HCT116 (cell line): ENCODE results near the gene RXFP4. TPM values are rescaled to one million over a fixed set of nuclear protein-coding genes. Genes with fewer than 3 reads are reported as not detected.
A peak's percentile ranks its signal among the peaks of the same experiment; 100 is the strongest.

ENCODE experiments used
- ATAC-seq: fragments of 200-7000 bp; cut with Tn5 transposase; 2 replicates; pipeline ENCODE4 v1.9.1; 2020; ENCODE audit warnings: mild to moderate bottlenecking, moderate library complexity
- BruUV-seq: library from RNA; stranded (reverse); fragments of 400-500 nt; replicated peaks from 2 replicates; lab custom pipeline; 2021; lab: Mats Ljungman, UMichigan
- CTCF ChIA-PET: fragments of 300-600 bp; sonication (Branson Sonifier 250); formaldehyde crosslinking; loops from one replicate; lab custom pipeline; 2021; ENCODE audit warnings: antibody characterized with exemption; lab: Charles Lee
- POLR2A ChIA-PET: fragments of 300-600, 350-600 bp; sonication (Branson Sonifier 250); formaldehyde crosslinking; loops from one replicate; lab custom pipeline; 2021; ENCODE audit warnings: antibody characterized with exemption; lab: Charles Lee
- RAD21 ChIA-PET, 2 experiments: fragments of 300-600 bp; sonication (Branson Sonifier 250); formaldehyde crosslinking; loops; one replicate each; lab custom pipeline; 2023; ENCODE audit warnings: low total read pairs in 2 of 2; ENCODE audit not compliant: uncharacterized antibody in 2 of 2, unreplicated experiment in 2 of 2, low non-redundant PET in 1 of 2; lab: Charles Lee
- DNase-seq: peaks from one replicate; pipeline ENCODE4 v3.0.0-alpha.2; 2010; ENCODE audit warnings: low read depth, low spot score
- H2AFZ ChIP-seq: fragments of 200-600 bp; shearing (Covaris generic), sonication (generic); 2 replicates; pipeline ENCODE4 v1.6.1; 2017; ENCODE audit warnings: low read depth, mixed run types, mixed read lengths, antibody characterized with exemption, low read length; ENCODE audit not compliant: poor library complexity, severe bottlenecking
- H3K27ac ChIP-seq: 2 replicates; pipeline ENCODE4 v1.5.1; 2012; ENCODE audit warnings: low read depth, low read length
- H3K27me3 ChIP-seq: fragments of 200-600 bp; sonication (generic); 2 replicates; pipeline ENCODE4 v1.6.1; 2016; ENCODE audit warnings: mixed run types, low read length, mixed read lengths; ENCODE audit not compliant: insufficient read depth
- H3K36me3 ChIP-seq, 2 experiments: fragments of 200-500 bp in 1 of 2; fragments of 200-600 bp in 1 of 2; sonication (Bioruptor generic) in 1 of 2; sonication (generic) in 1 of 2; 2 replicates each; pipeline versions ENCODE4 v1.5.1 to v1.6.1; 2014 to 2016; ENCODE audit warnings: low read length in 2 of 2, inconsistent platforms in 1 of 2, mixed read lengths in 1 of 2, mixed run types in 1 of 2; ENCODE audit not compliant: insufficient read depth in 2 of 2, control insufficient read depth in 1 of 2
- H3K4me1 ChIP-seq, 2 experiments: fragments of 200-600 bp in 1 of 2; sonication (generic) in 1 of 2; 2 replicates each; pipeline versions ENCODE4 v1.5.1 to v1.6.1; 2012 to 2017; ENCODE audit warnings: low read length in 2 of 2, inconsistent platforms in 1 of 2, mild to moderate bottlenecking in 1 of 2, mixed read lengths in 1 of 2, mixed run types in 1 of 2, moderate library complexity in 1 of 2; ENCODE audit not compliant: insufficient read depth in 2 of 2, control insufficient read depth in 1 of 2
- H3K4me2 ChIP-seq: fragments of 200-600 bp; sonication (generic); 2 replicates; pipeline ENCODE4 v1.6.1; 2017; ENCODE audit warnings: mixed run types, low read length, mixed read lengths
- H3K4me3 ChIP-seq, 2 experiments: fragments of 200-600 bp in 1 of 2; sonication (generic) in 1 of 2; replicated peaks in 1 of 2; 2 replicates each; pipeline ENCODE4 v1.5.1; 2011 to 2016; ENCODE audit warnings: low read length in 2 of 2, control low read depth in 1 of 2, low read depth in 1 of 2, mild to moderate bottlenecking in 1 of 2, mixed read lengths in 1 of 2, mixed run types in 1 of 2
- H3K79me2 ChIP-seq: fragments of 200-600 bp; sonication (generic); 2 replicates; pipeline ENCODE4 v1.6.1; 2017; ENCODE audit warnings: mild to moderate bottlenecking, mixed run types, low read length, moderate library complexity, mixed read lengths; ENCODE audit not compliant: insufficient read depth
- H3K9ac ChIP-seq: fragments of 200-600 bp; sonication (generic); 2 replicates; pipeline ENCODE4 v1.6.1; 2016; ENCODE audit warnings: low read length, mixed read lengths
- H3K9me2 ChIP-seq: fragments of 200-600 bp; sonication (generic), shearing (Covaris generic); 2 replicates; pipeline ENCODE4 v1.6.1; 2017; ENCODE audit warnings: mixed run types, mild to moderate bottlenecking, moderate library complexity; ENCODE audit not compliant: insufficient read depth
- H3K9me3 ChIP-seq, 2 experiments: fragments of 200-500 bp in 1 of 2; fragments of 200-600 bp in 1 of 2; sonication (Bioruptor generic) in 1 of 2; sonication (generic) in 1 of 2; 2 replicates each; pipeline ENCODE4 v1.6.1; 2014 to 2017; ENCODE audit warnings: low read length in 2 of 2, mixed read lengths in 2 of 2, inconsistent platforms in 1 of 2, low read depth in 1 of 2, mild to moderate bottlenecking in 1 of 2, mixed run types in 1 of 2, moderate library complexity in 1 of 2; ENCODE audit not compliant: control insufficient read depth in 1 of 2, insufficient read depth in 1 of 2
- H4K20me1 ChIP-seq: fragments of 200-600 bp; sonication (generic), shearing (Covaris generic); 2 replicates; pipeline ENCODE4 v1.6.1; 2017; ENCODE audit warnings: mixed run types, mild to moderate bottlenecking, moderate library complexity; ENCODE audit not compliant: insufficient read depth
- EGR1 ChIP-seq: IDR thresholded peaks from 2 replicates; pipeline ENCODE4 v1.6.1; 2012; ENCODE audit warnings: low read depth
- EZH2 ChIP-seq: fragments of 200-600 bp; sonication (generic); IDR thresholded peaks from 2 replicates; pipeline ENCODE4 v1.6.1; 2017; ENCODE audit warnings: antibody characterized with exemption, mixed run types
- POLR2AphosphoS5 ChIP-seq: IDR thresholded peaks from 2 replicates; pipeline ENCODE4 v1.6.1; 2011; ENCODE audit warnings: mild to moderate bottlenecking, low read depth, low read length, moderate library complexity
- RAD21 ChIP-seq: IDR thresholded peaks from 2 replicates; pipeline ENCODE4 v1.6.1; 2012; ENCODE audit warnings: low read depth, mild to moderate bottlenecking
- SIN3A ChIP-seq: IDR thresholded peaks from 2 replicates; pipeline ENCODE4 v1.6.1; 2012; ENCODE audit warnings: low read depth
- SP1 ChIP-seq: IDR thresholded peaks from 2 replicates; pipeline ENCODE4 v1.6.1; 2012; ENCODE audit warnings: low read depth
- TCF7L2 ChIP-seq: IDR thresholded peaks from 2 replicates; pipeline ENCODE4 v1.7.0; 2011; ENCODE audit warnings: borderline replicate concordance, inconsistent platforms; ENCODE audit not compliant: insufficient read depth, insufficient read length; ENCODE audit errors: extremely low read depth
- ZFX ChIP-seq: fragments of 450-650 bp; IDR thresholded peaks from 2 replicates; pipeline ENCODE4 v1.6.1; 2017
- ZNF274 ChIP-seq: fragments of 200-500 bp; sonication (Bioruptor generic); IDR thresholded peaks from 2 replicates; pipeline ENCODE4 v1.6.1; 2014; ENCODE audit warnings: mild to moderate bottlenecking, low read depth, low read length, inconsistent platforms
- intact Hi-C: fragments of 100-400 bp; cut with micrococcal nuclease; formaldehyde crosslinking; loops from 2 replicates; pipeline ENCODE4 v1.10.0; 2022
- total RNA-seq: library from RNA; stranded (reverse); gene quantifications from one replicate; pipeline ENCODE4 v1.2.1, GENCODE V29; 2021; ENCODE audit not compliant: unreplicated experiment
- TF ChIP-seq, protein P1 (sequence below): IDR thresholded peaks from 2 replicates; pipeline ENCODE4 v1.6.1; 2012; ENCODE audit warnings: low read depth

RXFP4 gene
- total RNA-seq, 1 experiment from 2014 or later: 0.20 TPM

DNA sequence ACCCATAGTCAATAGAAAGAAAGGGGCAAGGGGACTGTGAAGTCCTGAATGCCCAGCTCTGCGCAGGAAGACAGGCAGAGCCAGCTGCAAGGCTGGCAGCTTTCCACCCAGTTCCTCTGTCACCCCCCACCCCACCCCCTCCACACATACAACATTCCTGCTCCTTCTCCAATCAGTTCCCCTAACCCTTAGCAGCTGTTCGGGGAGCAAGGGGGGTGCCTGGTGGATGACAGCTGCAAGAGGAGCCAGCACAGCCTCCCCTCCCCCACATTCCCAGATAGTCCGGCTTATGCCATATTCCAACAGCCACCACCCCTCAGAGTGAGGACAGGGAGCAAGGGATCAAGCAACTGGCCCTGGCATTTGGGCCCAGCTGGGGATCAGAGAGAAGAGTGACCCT, 27.2 kb downstream of the RXFP4 start:
- Histone ChIP-seq H4K20me1 (no peaks in the 10 kb centered on the region), H3K4me3 (no peak overlapping the region), H2AFZ (no peak overlapping the region), H3K9ac (no peak overlapping the region), H3K4me2 (no peak overlapping the region), H3K79me2 (peaks cover 40% of the 10 kb centered on the region), H3K27ac (no peak overlapping the region), H3K4me1 (peaks cover 0 to 21% of the 10 kb centered on the region in 2 experiments; a peak in 3 of 4 replicates), H3K9me3 (no peaks in the 10 kb centered on the region), H3K36me3 (peaks cover 19 to 23% of the 10 kb centered on the region in 2 experiments; a peak in 3 of 4 replicates), H3K9me2 (no peaks in the 10 kb centered on the region), H3K27me3 (no peaks in the 10 kb centered on the region)
- RAD21 ChIA-PET: no interaction called here
- BruUV-seq: no TSS peak
- intact Hi-C loops: no loop called here
- CTCF ChIA-PET: no interaction called here
- ATAC-seq: no peak
- POLR2A ChIA-PET: interaction anchor here (1.8 kb wide), 1 partner anchor 9 kb away, joined by 7 read pairs; the partner anchor contains the start of gene ARHGEF2
- DNase-seq: no peak
- TF ChIP-seq TCF7L2: no peak
- TF ChIP-seq EGR1: no peak
- TF ChIP-seq EZH2: no peak
- TF ChIP-seq, protein P1, sequence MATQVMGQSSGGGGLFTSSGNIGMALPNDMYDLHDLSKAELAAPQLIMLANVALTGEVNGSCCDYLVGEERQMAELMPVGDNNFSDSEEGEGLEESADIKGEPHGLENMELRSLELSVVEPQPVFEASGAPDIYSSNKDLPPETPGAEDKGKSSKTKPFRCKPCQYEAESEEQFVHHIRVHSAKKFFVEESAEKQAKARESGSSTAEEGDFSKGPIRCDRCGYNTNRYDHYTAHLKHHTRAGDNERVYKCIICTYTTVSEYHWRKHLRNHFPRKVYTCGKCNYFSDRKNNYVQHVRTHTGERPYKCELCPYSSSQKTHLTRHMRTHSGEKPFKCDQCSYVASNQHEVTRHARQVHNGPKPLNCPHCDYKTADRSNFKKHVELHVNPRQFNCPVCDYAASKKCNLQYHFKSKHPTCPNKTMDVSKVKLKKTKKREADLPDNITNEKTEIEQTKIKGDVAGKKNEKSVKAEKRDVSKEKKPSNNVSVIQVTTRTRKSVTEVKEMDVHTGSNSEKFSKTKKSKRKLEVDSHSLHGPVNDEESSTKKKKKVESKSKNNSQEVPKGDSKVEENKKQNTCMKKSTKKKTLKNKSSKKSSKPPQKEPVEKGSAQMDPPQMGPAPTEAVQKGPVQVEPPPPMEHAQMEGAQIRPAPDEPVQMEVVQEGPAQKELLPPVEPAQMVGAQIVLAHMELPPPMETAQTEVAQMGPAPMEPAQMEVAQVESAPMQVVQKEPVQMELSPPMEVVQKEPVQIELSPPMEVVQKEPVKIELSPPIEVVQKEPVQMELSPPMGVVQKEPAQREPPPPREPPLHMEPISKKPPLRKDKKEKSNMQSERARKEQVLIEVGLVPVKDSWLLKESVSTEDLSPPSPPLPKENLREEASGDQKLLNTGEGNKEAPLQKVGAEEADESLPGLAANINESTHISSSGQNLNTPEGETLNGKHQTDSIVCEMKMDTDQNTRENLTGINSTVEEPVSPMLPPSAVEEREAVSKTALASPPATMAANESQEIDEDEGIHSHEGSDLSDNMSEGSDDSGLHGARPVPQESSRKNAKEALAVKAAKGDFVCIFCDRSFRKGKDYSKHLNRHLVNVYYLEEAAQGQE: no peak
- TF ChIP-seq SP1: no peak
- TF ChIP-seq, all 23 proteins: peak for 0

DNA sequence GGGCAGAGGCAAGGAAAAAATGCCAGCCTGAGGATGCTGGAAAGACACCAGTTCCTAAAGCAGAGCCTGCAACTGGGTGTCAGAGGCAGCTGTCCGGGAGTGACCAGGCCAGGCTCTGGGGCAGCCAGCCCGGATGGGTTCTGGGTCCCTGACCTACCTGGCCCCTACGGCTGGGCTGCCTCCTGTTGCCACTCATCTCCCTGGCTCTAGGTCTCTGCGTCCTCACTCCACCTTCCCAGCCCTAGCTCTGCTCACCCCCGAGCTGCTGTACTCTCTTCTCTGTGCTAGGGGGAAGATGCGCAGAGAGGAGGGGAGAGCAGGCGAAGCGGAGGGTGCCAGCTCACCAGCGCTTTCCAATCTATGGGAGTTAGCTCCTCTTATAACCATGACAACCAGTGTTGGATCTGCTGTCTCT, 27.9 kb downstream of the RXFP4 start:
- DNase-seq (no peak), ATAC-seq (no peak)
- TF ChIP-seq ZNF274: no peak
- no peak for TF ChIP-seq ZFX
- TF ChIP-seq POLR2AphosphoS5: 0 out of 2 replicates have a peak, but pooled peaks have one; percentile 19
- TF ChIP-seq RAD21: no peak
- no peak for TF ChIP-seq SIN3A
- Histone ChIP-seq H3K27ac (no peak overlapping the region), H3K9ac (no peak overlapping the region), H3K36me3 (peaks cover 16 to 23% of the 10 kb centered on the region in 2 experiments; a peak in 3 of 4 replicates), H3K4me1 (peaks cover 3 to 21% of the 10 kb centered on the region in 2 experiments; a peak in 3 of 4 replicates), H3K4me3 (no peak overlapping the region), H2AFZ (no peak overlapping the region), H4K20me1 (no peaks in the 10 kb centered on the region), H3K79me2 (peaks cover 47% of the 10 kb centered on the region), H3K4me2 (no peak overlapping the region), H3K27me3 (no peaks in the 10 kb centered on the region), H3K9me3 (no peaks in the 10 kb centered on the region), H3K9me2 (no peaks in the 10 kb centered on the region)
- BruUV-seq: no TSS peak
- RAD21 ChIA-PET: no interaction called here
- POLR2A ChIA-PET: interaction anchor here (1.1 kb wide), 2 partner anchors 9 to 31 kb away, joined by 3 to 4 read pairs; partner anchors contain the start of gene ARHGEF2
- CTCF ChIA-PET: no interaction called here
- intact Hi-C loops: no loop called here
